ENCODE measurements around the gene MAF. TPM values are rescaled to one million over a fixed set of nuclear protein-coding genes. Genes with fewer than 3 reads are reported as not detected.
A peak's percentile ranks its signal among the peaks of the same experiment; 100 is the strongest.

The MAF gene
- total and polyA plus RNA-seq, 2 of the 13 experiments (the other 11 are each of a cell fraction or from before 2014, with no cell fraction given), result 0.07 to 0.31 TPM

GRCh38 chr16:79601931-79602627, 1.5 kb upstream of the MAF start (continued):
- TF ChIP-seq, protein P1, sequence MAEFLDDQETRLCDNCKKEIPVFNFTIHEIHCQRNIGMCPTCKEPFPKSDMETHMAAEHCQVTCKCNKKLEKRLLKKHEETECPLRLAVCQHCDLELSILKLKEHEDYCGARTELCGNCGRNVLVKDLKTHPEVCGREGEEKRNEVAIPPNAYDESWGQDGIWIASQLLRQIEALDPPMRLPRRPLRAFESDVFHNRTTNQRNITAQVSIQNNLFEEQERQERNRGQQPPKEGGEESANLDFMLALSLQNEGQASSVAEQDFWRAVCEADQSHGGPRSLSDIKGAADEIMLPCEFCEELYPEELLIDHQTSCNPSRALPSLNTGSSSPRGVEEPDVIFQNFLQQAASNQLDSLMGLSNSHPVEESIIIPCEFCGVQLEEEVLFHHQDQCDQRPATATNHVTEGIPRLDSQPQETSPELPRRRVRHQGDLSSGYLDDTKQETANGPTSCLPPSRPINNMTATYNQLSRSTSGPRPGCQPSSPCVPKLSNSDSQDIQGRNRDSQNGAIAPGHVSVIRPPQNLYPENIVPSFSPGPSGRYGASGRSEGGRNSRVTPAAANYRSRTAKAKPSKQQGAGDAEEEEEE (CRISPR knock-in tag; IDR thresholded peaks at IDR 0.05; ENCODE audit: borderline replicate concordance), result no peak
- TF ChIP-seq BRCA1 (CRISPR knock-in tag; IDR thresholded peaks at IDR 0.05) (peak; percentile 38; the same call in 1 of the 2 replicates), SOX13 (IDR thresholded peaks at IDR 0.05) (no peak), SOX13 (CRISPR knock-in tag; conservative IDR thresholded peaks at IDR 0.05 in 1 of 2, IDR thresholded peaks at IDR 0.05 in 1 of 2) (0 out of 4 replicates have a peak, but pooled peaks of 1 of the 2 experiments have one; percentile 23), TFAP4 (IDR thresholded peaks at IDR 0.05; ENCODE audit: borderline replicate concordance, low read depth) (no peak), U2AF1 (optimal IDR thresholded peaks at IDR 0.05; ENCODE audit: low read depth, low read length) (no peak)
- TF ChIP-seq, protein P2, sequence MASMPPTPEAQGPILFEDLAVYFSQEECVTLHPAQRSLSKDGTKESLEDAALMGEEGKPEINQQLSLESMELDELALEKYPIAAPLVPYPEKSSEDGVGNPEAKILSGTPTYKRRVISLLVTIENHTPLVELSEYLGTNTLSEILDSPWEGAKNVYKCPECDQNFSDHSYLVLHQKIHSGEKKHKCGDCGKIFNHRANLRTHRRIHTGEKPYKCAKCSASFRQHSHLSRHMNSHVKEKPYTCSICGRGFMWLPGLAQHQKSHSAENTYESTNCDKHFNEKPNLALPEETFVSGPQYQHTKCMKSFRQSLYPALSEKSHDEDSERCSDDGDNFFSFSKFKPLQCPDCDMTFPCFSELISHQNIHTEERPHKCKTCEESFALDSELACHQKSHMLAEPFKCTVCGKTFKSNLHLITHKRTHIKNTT (CRISPR knock-in tag; IDR thresholded peaks at IDR 0.05), result no peak
